G401 (cell line): ENCODE data around the gene KDM6A. TPM values are rescaled to one million over a fixed set of nuclear protein-coding genes. Genes with fewer than 3 reads are reported as not detected.
"Not testable (repeated sequence)": the region's sequence is repeated elsewhere in the genome, so short reads cannot be mapped to it uniquely, and the experiment has no call there.

Experiments
- DNase-seq: peaks from one replicate; pipeline ENCODE4 v3.0.0-alpha.2; 2015; ENCODE audit warnings: low spot score
- in situ Hi-C: cut with HindIII; loops from 2 replicates; pipeline ENCODE4 v1.10.0; 2016; ENCODE audit warnings: low sequenced_read_pairs, mixed read lengths
- total RNA-seq: library from RNA; depleted of rRNA; stranded (reverse); fragments of >200 nt; shearing (Covaris generic); gene quantifications from 2 replicates; pipeline ENCODE4 v1.2.3, GENCODE V29; 2014

KDM6A gene
- total RNA-seq, 1 experiment from 2014 or later = 17.3 TPM

- no peak for DNase-seq
- in situ Hi-C loops = no loop called here
Observed at GRCh38 chrX:44980883-44981282, 107.9 kb downstream of the KDM6A start.

GRCh38 chrX:44989995-44990770 lies 117.2 kb downstream of the KDM6A start:
- in situ Hi-C loops = no loop called here
- DNase-seq = no peak

GRCh38 chrX:44992775-44993174 lies 119.8 kb downstream of the KDM6A start:
- no peak for DNase-seq
- in situ Hi-C loops = no loop called here

GRCh38 chrX:44996277-44996676 lies 123.3 kb downstream of the KDM6A start:
- in situ Hi-C loops = no loop called here

GRCh38 chrX:44997282-44997812 lies 124.4 kb downstream of the KDM6A start:
- DNase-seq = no peak
- in situ Hi-C loops = no loop called here

More at GRCh38 chrX:44996277-44996676, 123.3 kb downstream of the KDM6A start:
- no peak for DNase-seq

- no peak for DNase-seq
- in situ Hi-C loops = no loop called here
Observed at GRCh38 chrX:44997888-44998287, 124.9 kb downstream of the KDM6A start.

GRCh38 chrX:44999237-44999636 lies 126.2 kb downstream of the KDM6A start:
- in situ Hi-C loops, DNase-seq: not testable (repeated sequence)

GRCh38 chrX:44999872-45000271 lies 126.9 kb downstream of the KDM6A start:
- not testable (repeated sequence) for DNase-seq

GRCh38 chrX:45001048-45001447 lies 128.1 kb downstream of the KDM6A start:
- DNase-seq = no peak
- in situ Hi-C loops = no loop called here

More at GRCh38 chrX:44999872-45000271, 126.9 kb downstream of the KDM6A start:
- in situ Hi-C loops = not testable (repeated sequence)

- in situ Hi-C loops = no loop called here
- no peak for DNase-seq
Observed at GRCh38 chrX:45003085-45003484, 130.1 kb downstream of the KDM6A start.

- no peak for DNase-seq
- in situ Hi-C loops = no loop called here
Observed at GRCh38 chrX:45006002-45006800, 133.2 kb downstream of the KDM6A start.

- DNase-seq = no peak
- in situ Hi-C loops = no loop called here
Observed at GRCh38 chrX:45007598-45007997, 134.6 kb downstream of the KDM6A start.

GRCh38 chrX:45009371-45010000 lies 136.5 kb downstream of the KDM6A start:
- DNase-seq = no peak
- in situ Hi-C loops = no loop called here

GRCh38 chrX:45011131-45011530 lies 138.1 kb downstream of the KDM6A start:
- no peak for DNase-seq
- in situ Hi-C loops = no loop called here

GRCh38 chrX:45011597-45011996 lies 138.6 kb downstream of the KDM6A start:
- in situ Hi-C loops = no loop called here
- no peak for DNase-seq

- in situ Hi-C loops = no loop called here
- no peak for DNase-seq
Observed at GRCh38 chrX:45017946-45018345, 145.0 kb downstream of the KDM6A start.

GRCh38 chrX:45022150-45022549 lies 149.2 kb downstream of the KDM6A start:
- in situ Hi-C loops = no loop called here
- DNase-seq = no peak

GRCh38 chrX:45024501-45024900 lies 151.5 kb downstream of the KDM6A start:
- DNase-seq = no peak
- in situ Hi-C loops = no loop called here

GRCh38 chrX:45026036-45026435 lies 153.0 kb downstream of the KDM6A start:
- in situ Hi-C loops = no loop called here
- no peak for DNase-seq
